Neural progenitor cell (in vitro differentiated cells): Measurements from ENCODE around the gene PARVA. TPM values are rescaled to one million over a fixed set of nuclear protein-coding genes. Genes with fewer than 3 reads are reported as not detected.

Source experiments
- DNase-seq: peaks from one replicate; pipeline ENCODE4 v3.0.0-alpha.2; 2016; ENCODE audit warnings: low spot score
- H2AFZ ChIP-seq: fragments of 200-600 bp; sonication (generic); replicated peaks from 2 replicates; pipeline ENCODE4 v1.6.1; 2016; ENCODE audit warnings: antibody characterized with exemption
- H3F3A ChIP-seq: fragments of 200-600 bp; sonication (generic); 2 replicates; pipeline ENCODE4 v1.6.1; 2016; ENCODE audit warnings: antibody characterized with exemption, low read depth
- H3K27ac ChIP-seq: fragments of 200-600 bp; sonication (generic); 2 replicates; pipeline ENCODE4 v1.5.1; 2016; ENCODE audit warnings: mild to moderate bottlenecking
- H3K27me3 ChIP-seq: fragments of 200-600 bp; sonication (generic); 2 replicates; pipeline ENCODE4 v1.6.1; 2016; ENCODE audit warnings: mild to moderate bottlenecking, moderate library complexity
- H3K36me3 ChIP-seq: fragments of 200-600 bp; sonication (generic); 2 replicates; pipeline ENCODE4 v1.5.1; 2016
- H3K4me1 ChIP-seq: fragments of 200-600 bp; sonication (generic); 2 replicates; pipeline ENCODE4 v1.6.1; 2016; ENCODE audit warnings: mixed run types
- H3K4me2 ChIP-seq: fragments of 200-600 bp; sonication (generic); 2 replicates; pipeline ENCODE4 v1.6.1; 2016
- H3K4me3 ChIP-seq: fragments of 200-600 bp; sonication (generic); 2 replicates; pipeline ENCODE4 v1.5.1; 2016
- H3K79me2 ChIP-seq: fragments of 200-600 bp; sonication (generic); 2 replicates; pipeline ENCODE4 v1.6.1; 2016; ENCODE audit warnings: low read depth
- H3K9ac ChIP-seq: fragments of 200-600 bp; sonication (generic); 2 replicates; pipeline ENCODE4 v1.6.1; 2016
- H3K9me3 ChIP-seq: fragments of 200-600 bp; sonication (generic); 2 replicates; pipeline ENCODE4 v1.5.1; 2016; ENCODE audit warnings: low read depth
- H4K20me1 ChIP-seq: fragments of 200-600 bp; sonication (generic); 2 replicates; pipeline ENCODE4 v1.6.1; 2016; ENCODE audit warnings: low read depth
- H3K27ac Mint-ChIP-seq: 3 replicates; pipeline ENCODE4 v1.8.0; 2021; ENCODE audit warnings: mixed read lengths
- H3K27me3 Mint-ChIP-seq: 2 replicates; pipeline ENCODE4 v1.8.0; 2022; ENCODE audit warnings: low read depth, mild to moderate bottlenecking, inconsistent platforms, moderate library complexity, mixed read lengths; ENCODE audit not compliant: insufficient read depth
- H3K36me3 Mint-ChIP-seq: 3 replicates; pipeline ENCODE4 v1.8.0; 2021; ENCODE audit warnings: mixed read lengths
- H3K4me1 Mint-ChIP-seq: 3 replicates; pipeline ENCODE4 v1.8.0; 2021; ENCODE audit warnings: mixed read lengths
- H3K4me3 Mint-ChIP-seq: 3 replicates; pipeline ENCODE4 v1.8.0; 2021; ENCODE audit warnings: mild to moderate bottlenecking, moderate library complexity, mixed read lengths
- H3K9me3 Mint-ChIP-seq: 3 replicates; pipeline ENCODE4 v1.8.0; 2020; ENCODE audit warnings: mixed read lengths
- EZH2 ChIP-seq: fragments of 200-600 bp; sonication (generic); IDR thresholded peaks from 2 replicates; pipeline ENCODE4 v1.6.1; 2017; ENCODE audit warnings: antibody characterized with exemption, mild to moderate bottlenecking, moderate library complexity
- EZH2phosphoT487 ChIP-seq: fragments of 200-600 bp; sonication (generic); IDR thresholded peaks from 2 replicates; pipeline ENCODE4 v1.6.1; 2017; ENCODE audit warnings: antibody characterized with exemption
- total RNA-seq: library from RNA; depleted of rRNA; stranded (reverse); fragments of >200 nt; gene quantifications from 2 replicates; pipeline ENCODE4 v1.2.3, GENCODE V29; 2015; ENCODE audit warnings: low replicate concordance
- TF ChIP-seq, protein P1 (sequence below): fragments of 200-600 bp; sonication (generic); IDR thresholded peaks from 2 replicates; pipeline ENCODE4 v1.5.1; 2017; ENCODE audit warnings: antibody characterized with exemption, mild to moderate bottlenecking

Gene PARVA
- total RNA-seq, 1 donor from 2014 or later, result 15.3 TPM

DNA sequence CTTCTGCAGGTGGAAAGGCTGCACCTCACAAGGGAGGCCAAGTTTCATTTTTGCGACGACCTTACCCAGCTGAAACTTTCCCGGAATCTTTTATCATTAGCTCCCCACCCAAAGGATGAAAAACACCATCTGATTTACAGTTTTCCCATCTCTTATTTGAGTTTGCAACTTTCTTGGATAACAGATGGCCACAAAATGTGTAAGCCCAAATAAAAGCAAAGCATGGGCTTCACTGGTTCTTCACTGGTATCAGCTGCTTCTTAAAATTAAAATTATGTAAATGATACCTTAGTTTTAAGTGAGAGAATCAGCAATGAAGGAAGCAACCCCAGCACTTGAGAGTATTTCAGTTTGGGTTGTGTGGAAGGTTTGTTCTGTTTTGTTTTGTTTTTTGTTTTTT lies 55.8 kb downstream of the PARVA start:
- H3K27ac ChIP-seq, result no peak overlapping the region
- no peak for TF ChIP-seq EZH2phosphoT487
- no peak for TF ChIP-seq EZH2
- TF ChIP-seq, protein P1, sequence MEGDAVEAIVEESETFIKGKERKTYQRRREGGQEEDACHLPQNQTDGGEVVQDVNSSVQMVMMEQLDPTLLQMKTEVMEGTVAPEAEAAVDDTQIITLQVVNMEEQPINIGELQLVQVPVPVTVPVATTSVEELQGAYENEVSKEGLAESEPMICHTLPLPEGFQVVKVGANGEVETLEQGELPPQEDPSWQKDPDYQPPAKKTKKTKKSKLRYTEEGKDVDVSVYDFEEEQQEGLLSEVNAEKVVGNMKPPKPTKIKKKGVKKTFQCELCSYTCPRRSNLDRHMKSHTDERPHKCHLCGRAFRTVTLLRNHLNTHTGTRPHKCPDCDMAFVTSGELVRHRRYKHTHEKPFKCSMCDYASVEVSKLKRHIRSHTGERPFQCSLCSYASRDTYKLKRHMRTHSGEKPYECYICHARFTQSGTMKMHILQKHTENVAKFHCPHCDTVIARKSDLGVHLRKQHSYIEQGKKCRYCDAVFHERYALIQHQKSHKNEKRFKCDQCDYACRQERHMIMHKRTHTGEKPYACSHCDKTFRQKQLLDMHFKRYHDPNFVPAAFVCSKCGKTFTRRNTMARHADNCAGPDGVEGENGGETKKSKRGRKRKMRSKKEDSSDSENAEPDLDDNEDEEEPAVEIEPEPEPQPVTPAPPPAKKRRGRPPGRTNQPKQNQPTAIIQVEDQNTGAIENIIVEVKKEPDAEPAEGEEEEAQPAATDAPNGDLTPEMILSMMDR, result no peak
- H3K9me3 Mint-ChIP-seq, result no peaks in the 10 kb centered on the region
- H3K9me3 ChIP-seq, result no peaks in the 10 kb centered on the region
- H3K9ac ChIP-seq, result no peak overlapping the region
- no peak overlapping the region for H2AFZ ChIP-seq
- H3K4me1 Mint-ChIP-seq, result peaks cover 27% of the 10 kb centered on the region
- peaks cover 4% of the 10 kb centered on the region for H3K4me1 ChIP-seq
- H3K79me2 ChIP-seq, result no peaks in the 10 kb centered on the region
- H3K4me3 ChIP-seq, result no peak overlapping the region
- H4K20me1 ChIP-seq, result no peaks in the 10 kb centered on the region
- no peaks in the 10 kb centered on the region for H3F3A ChIP-seq
- H3K4me2 ChIP-seq, result no peak overlapping the region
- no peak for DNase-seq
- no peak overlapping the region for H3K4me3 Mint-ChIP-seq
- H3K27me3 Mint-ChIP-seq, result no peaks in the 10 kb centered on the region
- no peak overlapping the region for H3K27ac Mint-ChIP-seq
- no peaks in the 10 kb centered on the region for H3K27me3 ChIP-seq
- H3K36me3 ChIP-seq, result no peaks in the 10 kb centered on the region
- H3K36me3 Mint-ChIP-seq, result no peaks in the 10 kb centered on the region

DNA sequence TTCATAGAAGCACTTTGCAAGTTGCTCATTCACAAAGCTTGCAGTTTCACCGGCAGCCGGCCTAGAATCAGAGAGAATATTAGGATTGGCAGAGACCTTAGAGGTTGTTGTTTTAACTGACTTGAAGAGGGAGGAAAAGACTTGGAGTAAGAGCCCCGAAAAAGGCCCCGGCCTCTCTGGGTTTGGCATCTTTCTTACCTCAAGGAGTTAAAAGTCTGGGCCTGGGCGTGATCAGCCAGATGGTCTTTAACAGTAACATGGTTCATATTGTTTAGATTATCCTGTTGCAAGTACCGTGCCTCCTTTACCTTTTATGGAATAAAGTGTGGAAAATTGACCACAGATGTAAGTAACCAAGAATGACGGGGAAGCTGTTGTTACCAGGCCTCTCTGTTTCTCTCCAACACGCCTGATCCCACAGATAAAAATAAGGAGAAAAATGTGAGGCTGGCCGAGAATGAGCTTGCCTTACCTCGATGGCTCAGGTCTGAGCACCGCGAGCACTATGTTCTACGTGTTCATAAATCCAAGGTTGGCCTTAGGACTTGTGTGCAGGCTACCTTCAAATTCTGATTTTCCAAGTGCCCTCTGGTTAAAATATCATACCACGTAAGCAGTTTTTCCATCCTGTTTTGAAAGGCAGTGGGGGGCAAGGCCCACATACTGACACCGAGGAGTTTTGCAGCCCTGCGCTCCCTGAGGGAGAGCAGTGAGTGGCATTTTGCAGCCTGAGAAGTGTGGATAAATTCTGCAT lies 56.4 kb downstream of the PARVA start:
- Histone ChIP-seq H3K4me2 (no peak overlapping the region), H3K4me3 (no peak overlapping the region), H2AFZ (no peak overlapping the region), H4K20me1 (no peaks in the 10 kb centered on the region), H3K9me3 (no peaks in the 10 kb centered on the region), H3K9ac (no peak overlapping the region), H3K79me2 (no peaks in the 10 kb centered on the region), H3K27me3 (no peaks in the 10 kb centered on the region), H3K27ac (no peak overlapping the region), H3F3A (no peaks in the 10 kb centered on the region), H3K36me3 (no peaks in the 10 kb centered on the region), H3K4me1 (peaks cover 4% of the 10 kb centered on the region)
- H3K36me3 Mint-ChIP-seq, result no peaks in the 10 kb centered on the region
- TF ChIP-seq EZH2 (no peak), EZH2phosphoT487 (no peak)
- TF ChIP-seq, protein P1, result no peak
- no peak overlapping the region for H3K27ac Mint-ChIP-seq
- no peak overlapping the region for H3K4me3 Mint-ChIP-seq
- no peak for DNase-seq
- H3K9me3 Mint-ChIP-seq, result no peaks in the 10 kb centered on the region
- no peaks in the 10 kb centered on the region for H3K27me3 Mint-ChIP-seq
- peaks cover 27% of the 10 kb centered on the region for H3K4me1 Mint-ChIP-seq

DNA sequence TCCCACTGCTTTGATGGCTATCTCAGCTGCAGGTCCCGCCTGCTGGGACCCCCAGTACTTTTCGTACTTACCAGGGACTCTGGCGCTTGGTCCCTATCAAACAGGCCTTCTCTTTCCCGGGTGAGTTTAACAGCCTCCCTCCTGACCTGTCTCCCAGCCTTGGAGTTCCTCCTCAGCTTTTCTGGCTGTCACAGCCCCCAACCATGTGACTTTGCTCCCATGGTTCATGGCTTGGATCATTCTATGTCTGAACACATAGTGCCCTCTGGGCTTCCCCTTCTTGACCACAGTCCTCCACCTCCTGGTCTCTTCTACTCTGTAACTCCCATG lies 56.9 kb downstream of the PARVA start:
- H3K4me2 ChIP-seq, result no peak overlapping the region
- no peak for DNase-seq
- no peak overlapping the region for H3K4me3 ChIP-seq
- H4K20me1 ChIP-seq, result no peaks in the 10 kb centered on the region
- H3K27ac ChIP-seq, result no peak overlapping the region
- no peak for TF ChIP-seq EZH2phosphoT487
- TF ChIP-seq EZH2, result no peak
- TF ChIP-seq, protein P1, result no peak
- Mint-ChIP-seq H3K9me3 (no peaks in the 10 kb centered on the region), H3K27me3 (no peaks in the 10 kb centered on the region), H3K36me3 (no peaks in the 10 kb centered on the region), H3K27ac (peak overlapping the region; percentile 30), H3K4me1 (peaks cover 27% of the 10 kb centered on the region), H3K4me3 (no peak overlapping the region)
- no peaks in the 10 kb centered on the region for H3K79me2 ChIP-seq
- H3K36me3 ChIP-seq, result no peaks in the 10 kb centered on the region
- H3K9me3 ChIP-seq, result no peaks in the 10 kb centered on the region
- H3K4me1 ChIP-seq, result peaks cover 4% of the 10 kb centered on the region
- no peak overlapping the region for H3K9ac ChIP-seq
- H3K27me3 ChIP-seq, result no peaks in the 10 kb centered on the region
- no peak overlapping the region for H2AFZ ChIP-seq
- H3F3A ChIP-seq, result no peaks in the 10 kb centered on the region
